MM.1S (cell line): ENCODE data around the gene MSI2.

ENCODE experiments used
- CTCF ChIP-seq: fragments of 300-600 bp; sonication (generic); IDR thresholded peaks from 2 replicates; pipeline ENCODE4 v1.5.1; 2016; ENCODE audit warnings: antibody characterized with exemption, low read length, mixed read lengths
- EZH2 ChIP-seq: fragments of 300-600 bp; sonication (generic); optimal IDR thresholded peaks from 2 replicates; pipeline ENCODE3; 2017; ENCODE audit warnings: low read depth, mild to moderate bottlenecking, antibody characterized with exemption, low read length, mixed read lengths
- EZH2phosphoT487 ChIP-seq: fragments of 300-600 bp; sonication (generic); IDR thresholded peaks from 2 replicates; pipeline ENCODE4 v1.6.1; 2018; ENCODE audit warnings: antibody characterized with exemption, low read length

- TF ChIP-seq CTCF (no peak), EZH2 (no peak), EZH2phosphoT487 (no peak)
These were observed 423.8 kb downstream of the MSI2 start for GRCh38 chr17:57679906-57680695.
